Glomerular visceral epithelial cell (primary cell): ENCODE data around the gene DET1.
"Not testable (repeated sequence)": the region's sequence is repeated elsewhere in the genome, so short reads cannot be mapped to it uniquely, and the experiment has no call there.

Source experiments
- DNase-seq: peaks from one replicate; pipeline ENCODE4 v3.0.0-alpha.2; 2016; ENCODE audit errors: extremely low spot score

Gene DET1

GRCh38 chr15:88546248-88547129 lies at the start of gene DET1:
DET1 (minus strand) TSS chr15:88546681; CDS start chr15:88531705, 14,976 bp downstream.
- peak; percentile 98 for DNase-seq

- no peak for DNase-seq
These were observed 44.9 kb upstream of the DET1 start for GRCh38 chr15:88591384-88591783.

GRCh38 chr15:88590759-88591158 lies 44.3 kb upstream of the DET1 start:
- DNase-seq: no peak

- no peak for DNase-seq
These were observed 40.1 kb upstream of the DET1 start for GRCh38 chr15:88586401-88587162.

GRCh38 chr15:88580532-88580931 lies 34.1 kb upstream of the DET1 start:
- DNase-seq: no peak

- no peak for DNase-seq
These were observed 32.8 kb upstream of the DET1 start for GRCh38 chr15:88579322-88579721.

GRCh38 chr15:88574655-88575054 lies 28.2 kb upstream of the DET1 start:
- DNase-seq: no peak

GRCh38 chr15:88574077-88574476 lies 27.6 kb upstream of the DET1 start:
- no peak for DNase-seq

- DNase-seq: no peak
These were observed 25.4 kb upstream of the DET1 start for GRCh38 chr15:88571852-88572259.

GRCh38 chr15:88571153-88571851 lies 24.8 kb upstream of the DET1 start:
- no peak for DNase-seq

GRCh38 chr15:88568589-88568988 lies 22.1 kb upstream of the DET1 start:
- DNase-seq: no peak

GRCh38 chr15:88564741-88565140 lies 18.3 kb upstream of the DET1 start:
- no peak for DNase-seq

- DNase-seq: peak; percentile 6
These were observed 17.2 kb upstream of the DET1 start for GRCh38 chr15:88563638-88564037.

GRCh38 chr15:88559565-88559964 lies 13.1 kb upstream of the DET1 start:
- DNase-seq: not testable (repeated sequence)

GRCh38 chr15:88558026-88558425 lies 11.5 kb upstream of the DET1 start:
- not testable (repeated sequence) for DNase-seq

GRCh38 chr15:88548009-88548408 lies 1.5 kb upstream of the DET1 start:
- not testable (repeated sequence) for DNase-seq

- not testable (repeated sequence) for DNase-seq
These were observed 768 bp downstream of the DET1 start for GRCh38 chr15:88545578-88546247.

GRCh38 chr15:88543065-88543776 lies 3.3 kb downstream of the DET1 start:
- DNase-seq: no peak

GRCh38 chr15:88542342-88542733 lies 4.1 kb downstream of the DET1 start:
- no peak for DNase-seq

- DNase-seq: no peak
These were observed 4.7 kb downstream of the DET1 start for GRCh38 chr15:88541709-88542341.
